GM21381 (cell line): Measurements from ENCODE around the gene TUBB.

Experiments
- ATAC-seq: cut with Tn5 transposase; IDR thresholded peaks from one replicate; pipeline ENCODE4 v1.9.1; 2021; ENCODE audit warnings: mild to moderate bottlenecking, moderate library complexity; ENCODE audit not compliant: unreplicated experiment

Gene TUBB

DNA sequence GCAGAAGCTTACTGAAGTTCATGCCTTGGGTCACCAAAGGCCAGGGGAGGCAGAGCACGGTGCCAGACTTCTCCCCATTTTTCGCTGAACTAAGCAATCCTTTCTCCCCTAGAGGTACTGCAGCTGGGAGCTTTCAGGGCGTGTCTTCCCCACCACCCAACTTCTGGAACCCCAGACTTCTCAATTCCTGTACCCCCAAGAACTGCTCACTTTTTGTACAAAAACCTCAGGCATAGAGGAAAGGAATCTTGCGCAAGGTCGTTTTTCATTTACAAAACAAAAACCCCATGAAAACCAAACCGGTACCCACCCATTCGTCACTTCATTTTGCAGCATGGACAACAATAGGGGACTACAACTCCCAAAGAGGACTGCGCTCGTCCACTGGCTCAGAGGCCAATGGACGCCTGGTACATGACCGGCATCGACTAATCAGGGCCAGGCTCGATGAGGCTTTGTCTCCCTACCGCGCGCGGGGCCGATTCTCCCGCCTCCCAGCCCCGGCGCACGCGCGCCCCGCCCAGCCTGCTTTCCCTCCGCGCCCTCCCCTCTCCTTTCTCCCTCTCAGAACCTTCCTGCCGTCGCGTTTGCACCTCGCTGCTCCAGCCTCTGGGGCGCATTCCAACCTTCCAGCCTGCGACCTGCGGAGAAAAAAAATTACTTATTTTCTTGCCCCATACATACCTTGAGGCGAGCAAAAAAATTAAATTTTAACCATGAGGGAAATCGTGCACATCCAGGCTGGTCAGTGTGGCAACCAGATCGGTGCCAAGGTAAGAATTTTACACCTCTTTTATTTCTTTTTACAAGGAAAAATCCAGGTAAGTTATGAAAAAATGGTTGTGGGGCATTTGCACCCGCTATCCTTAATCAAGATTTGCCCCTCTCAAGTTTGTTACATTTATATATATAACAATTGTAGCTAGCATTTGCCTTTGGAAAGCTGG lies at the start of gene TUBB:
TSS of gene TUBB (plus strand) at position 562 of the 947 bp plus-strand sequence. CDS start at position 717, 155 bp downstream.
- ATAC-seq: peak; percentile 43

DNA sequence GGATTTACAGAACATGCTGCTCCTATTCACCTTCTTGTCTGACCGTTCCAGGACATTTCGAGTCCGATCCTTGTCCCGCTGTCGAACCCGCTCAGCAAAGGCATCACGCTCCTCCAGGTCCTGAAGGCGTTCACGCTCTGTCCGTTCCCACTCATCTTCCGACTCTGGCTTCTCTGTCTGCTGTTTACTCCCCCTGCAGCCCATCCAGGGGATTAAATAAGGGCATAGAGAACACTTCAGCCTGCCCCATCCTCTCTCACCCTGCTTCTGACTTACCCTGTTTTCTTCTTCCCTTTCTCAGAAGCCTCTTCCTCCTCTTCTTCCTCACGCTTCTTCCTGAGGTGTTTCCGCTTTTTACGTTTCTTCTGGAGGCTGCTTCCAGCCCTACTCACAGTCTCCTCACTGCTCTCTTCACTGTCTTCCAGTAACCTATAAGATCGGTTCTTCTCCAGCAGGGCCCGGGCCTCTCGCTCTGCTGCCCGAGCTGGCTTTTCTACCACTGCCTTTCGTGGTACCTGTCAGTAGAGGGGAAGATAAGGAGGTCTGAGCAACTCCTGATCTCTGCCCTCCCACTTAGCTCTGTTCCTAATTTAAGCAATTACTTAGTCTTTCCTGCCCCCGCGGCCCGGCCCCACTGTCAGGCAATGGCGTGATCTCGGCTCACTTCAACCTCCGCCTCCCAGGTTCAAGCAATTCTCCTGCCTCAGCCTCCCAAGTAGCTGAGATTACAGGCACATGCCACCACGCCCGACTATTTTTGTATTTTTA lies 49.2 kb upstream of the TUBB start:
- ATAC-seq: no peak

DNA sequence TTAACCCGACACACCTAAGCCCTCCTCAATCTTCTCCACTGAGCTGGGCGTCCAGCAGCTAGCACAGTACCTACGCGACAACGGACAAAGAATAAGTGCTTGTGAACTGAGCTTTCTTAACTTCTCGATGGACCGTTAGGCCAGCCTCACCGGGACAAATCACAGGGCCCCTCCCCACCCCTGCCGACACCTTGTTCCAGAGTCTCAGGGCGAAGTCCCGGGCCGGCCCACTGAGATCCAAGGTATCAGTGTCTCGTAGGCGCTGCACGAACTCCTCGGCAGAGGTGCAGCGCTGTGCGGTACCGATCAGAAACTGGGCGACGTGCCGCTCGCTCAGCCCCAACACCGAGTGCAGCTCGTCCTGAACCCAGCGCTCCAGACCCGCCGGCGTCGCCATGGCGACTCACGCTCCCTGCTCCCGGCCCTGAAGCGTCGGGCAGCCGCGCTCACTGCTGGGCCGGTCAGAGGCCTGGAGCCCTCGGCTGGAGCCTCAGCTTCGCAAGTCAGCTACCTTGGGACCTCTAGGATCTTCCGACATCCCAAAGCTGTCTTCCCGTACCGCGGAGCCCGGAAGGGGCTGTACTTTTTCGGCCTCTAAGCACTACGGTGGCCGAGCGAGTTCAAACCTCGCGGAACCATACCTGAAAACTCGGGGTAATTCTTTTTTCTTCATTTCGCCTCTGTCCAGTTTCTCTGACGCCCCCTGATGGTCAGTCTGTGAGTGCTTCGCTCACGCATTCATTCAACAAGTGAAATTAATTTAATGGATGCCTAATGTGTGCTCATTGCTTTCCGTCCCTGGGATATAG lies 47.5 kb upstream of the TUBB start, which contains the start of gene DHX16:
TSS of gene DHX16 (minus strand) at position 562 of the 809 bp plus-strand sequence. CDS start at position 397, 165 bp downstream.
- peak; percentile 73 for ATAC-seq

DNA sequence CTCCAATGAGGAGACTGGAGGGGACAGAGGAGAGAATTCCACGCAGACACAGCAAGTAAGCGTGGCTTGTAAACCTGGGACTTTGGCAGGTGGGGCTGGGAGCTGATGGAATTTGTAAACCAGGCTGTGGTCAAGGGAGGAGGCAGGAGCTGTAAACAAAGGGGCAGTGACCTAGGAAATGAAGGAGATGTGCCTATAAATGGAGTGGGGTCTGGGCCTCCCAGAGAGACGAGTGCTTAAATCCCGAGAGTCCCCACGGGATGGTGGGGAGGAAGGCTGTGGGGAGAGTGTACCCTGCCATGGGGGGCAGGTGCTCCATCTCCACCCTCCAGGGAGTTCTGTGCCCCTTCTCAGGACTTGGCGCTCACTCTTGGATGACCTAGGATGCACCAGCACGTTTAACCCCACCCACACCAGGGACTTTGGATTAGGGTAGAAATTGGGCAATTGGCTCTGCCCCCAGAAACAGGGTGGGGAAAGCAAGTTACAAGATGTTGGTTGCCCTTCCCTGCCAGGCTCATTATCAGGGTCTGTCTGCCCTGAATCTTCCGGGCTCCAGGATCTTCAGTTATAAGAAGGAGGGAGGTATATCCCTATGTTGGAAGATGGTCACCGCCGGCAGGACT lies 43.4 kb upstream of the TUBB start:
- ATAC-seq: no peak

DNA sequence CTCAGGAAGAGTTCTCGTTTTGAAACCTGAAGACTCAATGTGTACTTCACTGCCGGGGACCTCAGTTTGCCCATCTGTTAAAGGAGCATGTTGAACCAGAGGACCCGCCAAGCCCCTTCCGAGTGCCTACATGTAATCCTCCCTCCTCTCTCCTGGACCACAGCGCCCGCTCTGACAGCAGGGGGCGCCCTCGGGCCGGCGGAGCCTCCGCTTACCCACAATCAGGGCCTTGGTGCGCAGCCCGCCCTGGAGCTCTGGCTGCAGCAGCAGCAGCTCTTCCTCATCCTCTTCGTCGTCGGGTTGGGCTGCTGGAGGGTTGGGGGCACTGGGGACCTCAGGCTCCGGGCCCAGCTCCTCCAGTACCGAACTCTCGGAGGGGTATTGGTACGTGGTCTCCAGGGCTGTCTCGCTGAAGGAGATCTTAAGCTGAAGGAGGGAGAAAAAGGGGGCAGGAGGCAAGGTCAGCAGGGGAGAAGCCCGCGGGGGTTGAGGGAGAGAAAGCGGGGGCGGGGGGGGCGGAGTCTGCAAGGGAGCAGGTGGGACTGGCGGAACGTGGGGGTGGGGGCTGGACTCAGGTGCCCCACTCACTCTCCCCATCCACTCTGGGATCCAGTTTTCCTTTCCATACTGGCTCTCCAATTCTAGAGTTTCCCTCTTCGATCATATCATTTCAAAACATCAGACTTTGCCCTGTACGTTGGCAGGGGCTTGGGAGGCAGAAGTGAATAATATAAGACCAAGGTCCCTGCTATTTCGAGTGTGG lies 41.0 kb upstream of the TUBB start:
- ATAC-seq: no peak

DNA sequence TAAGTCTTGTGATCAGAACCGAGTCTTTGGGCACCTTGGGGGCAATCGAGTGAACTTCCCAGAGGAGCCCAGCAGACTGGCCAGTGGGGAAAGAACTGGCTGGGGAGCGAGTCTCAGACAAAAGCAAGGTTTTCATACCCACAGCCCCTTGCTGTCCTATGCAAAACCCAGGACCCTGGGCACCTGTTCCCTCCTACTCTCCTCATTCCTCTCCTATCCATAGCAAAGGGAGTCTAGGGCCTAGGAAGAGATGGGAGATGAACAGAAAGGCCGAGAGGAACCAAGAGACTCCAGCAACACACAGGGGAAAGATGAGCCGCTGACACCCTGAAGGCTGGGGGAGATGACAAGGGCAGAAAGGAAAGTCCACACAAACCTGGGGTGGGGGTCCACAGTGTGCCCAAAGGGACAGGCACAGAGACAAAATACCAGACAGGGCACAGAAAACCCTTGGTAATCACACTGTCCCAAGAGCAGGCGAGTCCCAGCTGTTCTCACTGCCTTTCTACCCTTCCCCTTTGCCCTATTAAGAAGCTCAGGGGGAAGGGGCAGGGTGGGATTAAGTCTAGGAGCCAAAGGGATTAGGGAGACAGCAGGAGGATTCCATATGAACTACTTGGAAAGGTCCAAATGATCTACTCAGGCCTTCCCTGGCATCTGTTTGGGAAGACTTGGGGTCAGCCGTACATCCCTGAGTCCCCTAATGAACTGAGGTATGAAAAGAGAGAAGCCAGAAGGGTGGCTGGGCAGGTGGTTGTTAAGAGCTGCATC lies 40.2 kb upstream of the TUBB start:
- ATAC-seq: no peak

DNA sequence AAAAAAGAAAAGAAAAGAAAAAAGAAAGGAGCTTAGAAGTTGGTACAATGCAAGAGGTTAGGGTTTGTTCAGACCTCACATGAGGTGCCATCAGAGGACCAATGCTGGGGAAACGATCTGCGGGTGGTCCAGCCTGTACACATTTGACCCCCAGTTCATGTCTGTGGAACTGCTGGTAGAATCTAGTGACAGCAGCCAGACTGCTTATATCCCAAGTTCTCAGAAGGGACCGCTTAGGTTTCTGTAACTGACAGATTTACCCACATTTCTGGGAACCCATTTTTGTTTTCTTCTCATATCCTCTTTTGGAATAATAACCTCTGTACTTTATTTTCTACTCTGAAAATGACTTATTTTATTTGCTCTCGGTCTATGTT lies 38.4 kb upstream of the TUBB start:
- no peak for ATAC-seq

DNA sequence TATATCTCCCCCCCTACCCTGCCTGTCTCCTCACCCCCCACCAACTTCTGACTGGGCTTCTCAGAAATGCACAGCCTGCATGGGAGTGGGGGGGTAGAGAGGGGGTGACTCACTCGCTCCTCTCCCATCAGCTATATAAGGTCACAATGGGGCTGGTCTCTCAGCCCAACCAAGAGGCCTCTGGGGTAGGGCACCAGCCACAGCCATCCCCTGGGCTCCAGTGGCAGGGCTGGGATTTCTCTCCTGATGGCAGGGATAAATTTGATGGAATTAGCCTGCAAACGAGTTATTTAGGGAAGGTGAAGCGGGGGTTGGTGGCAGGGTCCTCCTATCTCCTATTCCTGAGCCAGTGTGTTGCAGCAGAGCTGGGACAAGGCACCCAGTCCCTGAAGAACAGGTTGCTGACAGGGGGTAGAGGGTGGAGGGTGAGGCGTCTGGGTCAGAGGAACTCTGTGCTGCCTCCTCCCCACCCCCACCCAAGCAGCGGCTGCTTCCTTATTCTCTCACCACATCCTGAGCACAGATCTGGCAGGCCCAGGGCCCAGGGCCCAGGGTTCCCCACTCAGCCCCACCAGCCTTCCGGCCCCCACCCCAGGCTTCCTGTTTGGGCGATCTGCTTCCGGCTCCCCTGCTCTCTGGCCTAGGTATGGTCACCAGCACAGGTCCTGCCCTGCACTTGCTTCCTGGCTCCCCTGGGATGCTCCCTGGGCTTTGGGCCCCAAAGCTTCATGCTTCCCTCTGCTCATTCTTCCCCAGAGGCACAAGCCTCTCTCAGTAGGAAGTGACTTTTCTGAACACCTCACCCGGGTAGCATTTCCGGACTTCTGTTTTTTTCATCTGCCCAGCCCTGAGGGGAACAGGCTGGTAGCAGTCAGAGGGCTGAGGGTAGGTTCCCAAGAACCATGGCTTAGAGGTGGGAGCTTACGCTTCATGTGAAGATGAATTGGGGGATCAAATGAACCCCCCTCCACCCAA lies 37.7 kb upstream of the TUBB start:
- peak; percentile 36 for ATAC-seq

DNA sequence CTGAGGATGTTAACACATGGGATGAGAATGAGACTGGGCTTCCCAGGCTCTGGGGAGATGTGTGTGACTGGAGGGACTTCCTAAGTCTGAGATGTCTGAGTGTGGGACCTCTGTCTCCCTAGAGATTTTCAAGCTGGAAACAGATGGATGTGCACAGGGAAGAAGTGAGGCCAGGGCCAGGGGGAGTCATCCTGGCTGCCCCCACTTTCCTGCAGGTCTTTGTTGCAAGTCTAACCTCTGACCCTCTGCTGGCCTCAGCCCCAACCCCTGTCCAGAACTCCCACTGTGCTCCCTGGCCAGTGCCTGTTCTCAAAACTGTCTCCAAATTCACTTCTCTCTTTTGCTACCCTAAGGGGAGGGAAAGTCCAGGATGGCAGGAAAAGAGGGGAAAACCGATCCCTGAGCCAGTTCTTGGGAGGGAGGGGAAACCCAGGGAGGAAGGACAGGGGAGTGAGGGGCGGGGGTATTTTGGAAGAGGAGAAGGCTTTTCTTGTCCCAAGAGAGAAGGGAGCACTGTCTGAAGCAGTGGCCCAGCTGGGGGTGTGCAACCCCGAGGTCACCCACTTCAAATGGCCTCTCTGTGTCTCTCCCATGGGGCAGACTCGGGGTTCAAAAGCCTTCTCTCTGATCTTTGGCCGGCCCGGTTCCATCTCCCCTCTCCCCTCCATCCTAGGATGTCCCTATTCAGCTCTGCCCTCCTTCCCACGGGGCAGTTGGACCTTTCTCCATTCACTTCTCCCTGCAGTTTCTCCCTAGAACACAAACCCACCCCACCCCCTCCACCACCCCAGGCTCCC lies 36.8 kb upstream of the TUBB start:
- ATAC-seq: no peak

DNA sequence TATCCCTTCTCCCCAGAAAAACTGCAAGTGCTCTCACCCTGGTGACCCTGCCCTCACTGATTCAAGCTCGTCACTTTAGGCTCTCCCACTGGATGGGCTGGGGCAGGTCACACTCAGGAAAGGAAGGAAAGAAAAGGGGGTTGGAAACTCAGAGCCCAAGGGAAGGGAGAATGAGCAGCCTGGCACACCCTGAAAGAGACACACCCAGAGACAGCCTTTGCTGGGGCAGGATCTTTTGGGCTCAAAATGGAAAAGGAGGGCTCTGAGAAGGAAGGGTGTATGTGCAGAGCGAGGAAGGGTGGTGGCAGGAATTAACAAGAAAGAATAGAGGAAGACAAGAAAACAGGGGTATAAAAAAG lies 36.2 kb upstream of the TUBB start:
- ATAC-seq: no peak

DNA sequence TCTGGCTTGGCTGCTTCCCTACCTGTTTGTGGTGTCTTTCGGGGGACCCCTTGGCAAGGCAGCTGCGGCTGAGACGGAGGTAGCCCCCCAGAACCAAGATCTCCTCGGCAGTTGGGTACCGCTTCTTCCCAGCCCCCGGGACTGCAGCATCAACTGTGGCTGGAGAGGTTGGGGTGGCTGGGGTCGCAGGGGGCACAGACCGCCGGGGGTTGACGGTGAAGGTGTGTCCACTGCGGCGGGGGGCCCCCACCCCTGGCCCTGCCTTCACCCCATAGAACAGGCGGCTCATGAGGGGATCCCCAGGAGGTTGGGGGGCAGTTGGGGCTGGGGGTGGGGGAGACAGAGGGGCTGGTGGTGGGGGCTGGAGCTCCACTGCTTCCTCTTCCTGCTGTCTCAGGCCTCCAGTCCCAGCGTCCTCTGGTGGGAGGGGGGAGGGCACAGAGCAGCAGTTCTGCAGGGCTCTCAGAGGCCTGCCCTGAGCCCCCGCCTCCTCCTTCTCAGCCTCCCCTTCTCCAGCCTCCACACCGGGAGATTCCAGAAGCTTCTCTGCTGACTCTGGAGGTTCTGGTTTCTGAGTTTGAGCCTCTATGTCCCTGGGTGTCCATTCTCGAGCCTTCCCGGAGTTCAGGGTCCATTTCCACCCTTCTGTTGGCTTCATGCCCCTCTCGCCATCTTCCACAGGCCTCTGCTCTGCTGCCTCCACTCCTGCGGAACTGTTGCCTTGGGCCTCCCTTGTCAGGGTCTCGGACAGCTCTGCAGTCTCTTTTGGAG lies 35.6 kb upstream of the TUBB start:
- ATAC-seq: no peak

DNA sequence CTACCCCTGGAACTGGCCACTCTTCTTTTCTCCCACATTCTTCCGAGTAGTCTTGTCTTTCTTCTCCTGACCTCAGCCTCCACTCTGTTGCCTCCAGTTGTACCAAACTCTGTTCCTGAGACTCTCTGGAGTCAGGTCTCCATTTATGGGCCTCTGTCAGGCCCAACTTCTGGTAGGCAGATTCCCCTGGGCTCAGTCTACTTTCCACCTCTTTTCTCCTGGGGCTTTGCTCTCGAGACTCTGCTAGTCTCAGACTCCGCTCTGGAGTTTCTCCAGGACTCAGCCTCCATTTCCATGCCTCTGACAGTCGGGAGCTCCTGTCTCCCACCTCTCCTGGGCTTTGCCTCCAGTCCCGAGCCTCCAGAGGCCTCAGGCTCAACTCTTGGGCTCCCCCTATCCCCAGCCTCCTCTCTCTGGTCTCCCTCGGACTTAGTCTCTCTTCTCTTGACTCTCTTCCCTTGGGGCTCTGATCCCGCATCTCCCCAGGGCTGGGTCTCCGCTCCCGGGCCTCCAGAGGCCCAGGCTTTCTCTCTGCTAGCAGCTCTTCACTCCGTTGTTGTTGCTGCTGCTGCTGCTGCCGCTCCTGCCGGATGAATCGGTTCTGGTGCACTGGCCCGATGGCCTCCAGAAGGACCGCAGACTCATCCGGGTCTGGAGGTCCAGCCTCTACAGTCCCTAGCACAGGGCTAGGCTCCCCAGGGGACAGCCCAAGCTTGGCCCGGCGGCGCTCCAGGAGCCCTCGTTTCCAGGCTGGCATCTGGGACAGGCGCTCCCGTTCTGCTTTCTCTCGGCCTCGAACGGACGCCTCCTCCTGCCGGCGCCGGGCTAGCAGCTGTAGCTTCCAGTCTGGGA lies 34.8 kb upstream of the TUBB start:
- no peak for ATAC-seq

DNA sequence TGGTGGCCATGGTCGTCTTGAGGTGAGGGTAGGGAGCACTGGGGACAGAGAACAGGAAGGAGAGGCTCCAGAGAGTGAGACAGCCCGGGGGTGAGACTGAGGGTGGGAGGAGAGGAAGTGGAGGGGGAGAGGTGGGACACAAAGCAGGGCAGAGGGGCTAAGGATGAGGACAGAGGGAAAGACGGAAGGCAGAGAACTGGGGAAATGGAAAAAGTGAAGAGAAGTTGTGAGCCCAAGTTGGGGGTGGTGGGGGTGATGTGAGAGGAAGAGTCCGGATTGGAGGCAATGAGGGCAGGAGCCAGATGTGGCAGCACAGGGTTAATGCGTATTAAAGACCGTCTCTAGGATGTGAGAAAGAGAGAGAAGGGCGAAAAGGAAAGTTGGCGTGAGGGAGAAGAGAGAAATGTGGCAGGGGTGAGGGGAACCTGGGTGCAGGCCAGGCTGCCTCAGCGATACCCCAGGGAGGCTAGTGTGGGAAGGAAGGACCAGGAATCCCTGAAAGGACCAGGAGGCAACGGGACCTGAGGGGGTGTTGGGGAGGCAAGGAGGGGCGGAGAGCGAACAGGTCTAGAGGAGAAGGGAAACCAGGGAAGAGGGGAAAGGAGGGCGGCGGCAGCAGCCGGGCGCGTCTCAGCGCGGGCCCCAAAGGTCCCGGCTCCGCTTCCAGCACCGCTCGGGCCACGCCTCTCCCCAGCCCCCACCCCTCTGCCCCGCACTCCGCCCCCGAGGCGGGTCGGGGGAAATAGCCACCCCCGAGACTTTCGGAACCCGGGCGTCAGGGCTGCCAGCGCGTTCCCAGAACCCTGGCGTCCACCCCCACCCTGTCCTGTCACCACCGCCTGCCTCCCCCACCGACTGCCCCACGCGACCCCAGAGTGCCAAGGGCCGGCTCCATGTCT lies 33.9 kb upstream of the TUBB start, which contains the start of gene PPP1R18:
TSS of gene PPP1R18 (minus strand) at position 637 of the 899 bp plus-strand sequence. CDS start at position 10, 627 bp downstream.
- peak; percentile 21 for ATAC-seq

DNA sequence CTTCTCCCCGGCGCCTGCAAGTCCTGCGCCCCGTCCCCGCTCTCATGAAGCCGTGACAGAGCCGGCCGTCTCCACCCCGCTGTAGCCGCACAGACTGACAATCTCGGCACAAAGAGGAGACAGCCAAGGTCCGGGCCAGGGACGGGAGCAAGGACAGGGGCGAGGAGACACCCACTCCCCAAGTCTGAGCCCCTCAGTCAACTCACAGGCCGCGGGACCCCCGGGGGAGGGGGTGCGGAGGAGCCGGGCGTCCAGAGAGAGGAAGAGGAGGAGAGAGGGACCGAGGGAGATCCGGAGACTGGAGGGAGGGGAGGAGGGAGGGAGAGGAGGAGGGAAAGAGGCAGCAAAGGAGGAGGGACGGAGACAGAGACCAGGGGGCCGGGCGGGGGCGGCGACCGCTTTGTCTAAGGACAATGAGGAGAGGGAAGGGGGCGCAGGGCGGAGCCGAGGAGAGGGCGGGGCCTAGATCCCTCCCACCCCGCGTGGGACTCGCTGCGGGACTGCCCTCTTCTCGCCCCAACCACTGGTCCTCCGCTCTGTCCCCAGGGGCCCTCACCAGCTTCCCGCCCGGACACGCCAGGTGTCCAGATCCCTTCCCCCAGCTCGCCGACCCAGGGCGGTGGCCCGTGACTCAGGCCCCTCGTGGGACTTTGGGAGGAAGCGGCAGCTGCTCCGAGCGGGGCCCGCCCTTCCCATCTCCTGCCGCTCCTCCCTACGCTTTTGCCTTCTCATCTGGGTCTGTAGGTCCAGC lies 33.1 kb upstream of the TUBB start:
- ATAC-seq: peak; percentile 46
